GM18951 (cell line): ENCODE data around the gene UNC5B.

Experiments used
- POLR2A ChIP-seq: IDR thresholded peaks from 4 replicates; pipeline ENCODE4 v1.6.1; 2011; ENCODE audit warnings: mild to moderate bottlenecking; ENCODE audit not compliant: insufficient read length, insufficient read depth; ENCODE audit errors: extremely low read depth
- in situ Hi-C: fragments of 300-500 bp; cut with MboI; formaldehyde crosslinking; loops from one replicate; pipeline ENCODE4 v1.12.0; 2022; ENCODE audit warnings: low sequenced_read_pairs, mixed read lengths, inconsistent platforms; ENCODE audit not compliant: unreplicated experiment

The UNC5B gene

DNA sequence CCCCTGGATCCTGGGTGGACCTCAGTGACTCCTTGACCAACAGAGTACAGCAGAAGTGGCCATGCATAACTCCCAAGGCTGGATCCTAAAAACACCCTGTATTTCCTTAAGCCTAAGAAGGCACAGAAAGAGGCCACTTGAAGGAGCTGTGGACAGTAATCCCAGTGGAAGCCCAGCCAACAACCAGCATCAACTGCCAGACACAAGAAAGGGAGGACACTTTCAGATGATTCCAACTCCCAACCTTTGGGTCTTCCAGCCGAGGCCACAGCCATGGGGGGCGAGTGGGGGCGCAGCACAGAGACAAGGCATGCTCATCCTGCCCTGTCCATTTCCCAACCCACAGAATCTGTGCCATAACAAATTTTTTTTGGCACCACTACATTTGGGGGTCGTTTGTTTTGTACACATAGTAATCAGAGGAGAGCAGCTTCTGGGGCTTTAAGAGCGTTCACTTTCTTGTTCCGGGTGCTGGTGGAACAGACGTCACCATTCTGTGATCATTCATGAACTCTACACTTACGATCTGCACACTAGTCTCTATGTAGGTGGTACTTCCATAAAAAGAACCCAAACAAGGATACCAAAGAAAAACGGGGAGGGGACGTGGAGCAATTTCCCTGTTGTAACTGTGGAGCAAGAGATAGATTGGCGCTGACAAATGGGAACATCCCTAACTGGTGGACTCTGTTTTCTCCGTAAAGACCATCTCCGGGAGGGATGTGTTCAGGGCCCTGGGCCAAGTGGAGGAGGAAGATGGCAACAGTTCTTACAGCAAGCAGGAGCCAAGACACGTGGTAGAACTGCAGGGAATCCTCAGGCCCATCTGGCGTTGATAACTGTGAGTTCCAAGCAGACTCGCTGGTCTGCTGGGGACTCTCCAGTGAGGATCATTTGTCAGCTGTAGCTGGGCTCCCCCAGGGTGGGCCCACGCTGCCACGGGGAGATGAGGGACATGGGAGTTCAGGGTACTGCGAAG, 100.7 kb downstream of the UNC5B start:
- in situ Hi-C loops: loop anchor here (10.0 kb wide), 1 partner anchor 262 kb away; no protein-coding TSS in a partner anchor
- TF ChIP-seq POLR2A: no peak

DNA sequence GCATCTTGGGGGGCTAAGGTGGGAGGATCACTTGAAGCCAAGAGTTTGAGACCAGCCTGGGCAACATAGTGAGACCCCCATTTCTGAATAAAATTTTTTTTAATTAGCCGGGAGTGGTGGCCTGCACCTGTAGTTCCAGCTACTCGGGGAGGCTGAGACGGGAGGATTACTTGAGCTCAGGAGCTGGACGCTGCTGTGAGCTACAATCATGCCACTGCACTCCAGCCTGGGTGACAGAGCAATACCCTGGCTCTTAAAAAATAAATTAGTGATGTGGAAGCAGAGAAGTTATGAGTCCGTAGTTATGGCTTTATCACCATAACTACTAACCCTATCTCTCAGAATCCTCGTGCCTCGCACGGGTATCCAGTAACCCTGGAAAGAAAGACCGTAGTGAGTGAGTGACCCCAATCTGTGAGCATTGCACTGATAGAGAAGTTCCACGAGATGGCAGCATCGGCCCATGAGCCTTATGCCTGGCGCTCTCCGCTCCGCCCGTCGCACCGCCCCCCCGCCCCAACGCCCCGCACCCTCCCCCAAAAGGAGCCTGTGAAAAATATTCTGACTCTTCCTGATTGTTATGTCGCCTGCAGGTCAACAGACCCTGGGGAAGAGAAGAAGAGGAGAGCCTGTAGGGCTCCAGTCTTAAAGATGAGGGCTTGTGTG, 101.8 kb downstream of the UNC5B start:
- in situ Hi-C loops: loop anchor here (10.0 kb wide), 1 partner anchor 261 kb away; no protein-coding TSS in a partner anchor
- TF ChIP-seq POLR2A: no peak

GRCh38 chr10:71314694-71315225, 102.4 kb downstream of the UNC5B start:
- in situ Hi-C loops: loop anchor here (10.0 kb wide), 1 partner anchor 260 kb away; no protein-coding TSS in a partner anchor
- TF ChIP-seq POLR2A: no peak

DNA sequence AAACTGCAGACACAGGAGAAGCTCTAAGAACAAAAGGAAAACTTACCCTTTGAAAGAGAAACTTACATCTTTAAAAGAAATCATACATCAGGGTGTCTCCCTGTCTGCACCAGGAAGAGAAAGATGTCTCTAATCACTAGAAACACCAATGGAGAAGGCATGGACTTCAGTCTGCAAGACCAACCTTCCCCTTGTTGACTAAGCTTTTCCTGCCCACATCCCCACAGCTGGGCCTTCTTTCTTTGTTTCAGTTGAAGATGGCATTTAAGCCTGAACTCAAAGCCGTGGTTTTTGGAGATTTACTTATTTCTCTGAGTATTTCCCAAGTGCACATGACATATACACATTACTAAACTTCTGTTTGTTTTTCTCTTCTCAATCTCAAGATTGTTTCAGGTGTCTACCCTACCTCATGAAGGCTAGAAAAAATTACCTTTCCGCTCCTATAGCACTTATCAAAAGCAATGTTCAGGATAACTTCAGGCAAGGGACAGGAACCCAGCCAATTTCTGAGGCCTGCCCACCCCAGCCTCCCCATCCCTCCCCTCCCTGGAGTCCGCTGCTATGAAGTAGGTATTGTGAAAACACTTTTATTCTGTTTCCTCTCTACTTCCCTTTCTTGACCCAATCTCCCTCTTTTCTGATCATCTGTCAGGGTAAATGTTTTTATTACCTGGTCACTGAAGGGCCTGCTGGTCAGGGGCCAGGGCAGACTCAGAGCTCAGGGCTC, 103.9 kb downstream of the UNC5B start:
- in situ Hi-C loops: loop anchor here (10.0 kb wide), 1 partner anchor 259 kb away; no protein-coding TSS in a partner anchor
- TF ChIP-seq POLR2A: no peak

GRCh38 chr10:71316786-71317160, 104.4 kb downstream of the UNC5B start:
- TF ChIP-seq POLR2A: no peak
- in situ Hi-C loops: loop anchor here (10.0 kb wide), 1 partner anchor 258 kb away; no protein-coding TSS in a partner anchor

DNA sequence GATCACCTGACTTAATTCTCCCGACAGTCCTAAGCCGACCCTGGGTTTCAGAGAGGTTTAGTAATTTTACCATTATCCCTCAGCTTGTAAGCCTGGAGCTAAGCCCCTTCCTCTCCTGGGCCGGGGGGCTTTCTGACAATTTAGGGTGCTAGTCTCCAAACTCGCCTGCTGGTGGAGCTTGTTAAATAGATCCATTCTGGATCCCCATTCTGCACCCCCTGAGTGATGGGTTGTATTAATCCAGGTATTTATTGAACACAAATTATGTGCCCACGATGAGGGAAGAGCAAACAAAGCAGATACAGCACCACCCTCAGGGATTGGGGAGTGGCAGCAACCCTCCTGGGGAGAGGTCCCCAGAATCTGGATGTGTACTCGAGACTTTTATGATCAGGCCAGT, 105.4 kb downstream of the UNC5B start:
- TF ChIP-seq POLR2A: no peak
- in situ Hi-C loops: loop anchor here (10.0 kb wide), 1 partner anchor 257 kb away; no protein-coding TSS in a partner anchor

DNA sequence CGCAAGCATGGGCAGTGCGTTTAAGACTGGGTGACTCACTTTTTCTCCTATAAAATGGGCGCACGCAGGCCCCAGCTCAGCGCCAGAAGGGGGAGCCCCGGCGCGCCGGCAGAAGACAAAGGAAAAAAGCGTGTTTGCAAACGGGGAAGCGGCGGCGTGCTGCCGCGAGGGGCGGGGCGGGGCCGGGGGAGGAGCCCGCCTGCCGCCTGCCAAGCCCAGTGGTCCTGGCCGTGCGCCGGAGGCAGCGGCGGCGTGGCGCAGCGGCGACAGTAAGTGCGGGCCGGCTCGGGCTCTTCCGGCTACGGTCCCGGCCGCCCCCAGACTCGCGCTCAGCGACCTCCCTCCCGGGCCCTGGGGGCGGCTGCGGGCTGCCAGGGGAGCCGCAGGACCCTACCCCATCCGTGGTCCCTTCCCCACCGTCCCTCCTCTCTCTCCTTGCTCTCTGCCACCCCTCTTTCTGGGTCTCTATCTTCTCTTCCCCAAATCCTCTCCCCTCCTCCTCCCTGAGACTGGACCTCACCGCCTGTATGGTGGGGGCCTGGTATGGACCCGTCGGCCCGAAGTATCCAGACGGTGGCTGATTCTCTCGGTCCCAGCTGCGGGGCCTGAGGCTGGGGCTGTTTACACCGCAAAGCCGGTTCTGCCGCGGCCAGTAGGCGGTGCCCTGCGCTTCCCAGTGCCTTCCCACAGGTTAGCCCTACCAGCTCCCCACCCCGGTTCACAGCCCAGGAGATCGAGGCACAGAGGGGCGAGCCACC, 106.9 kb downstream of the UNC5B start, which contains the start of gene SLC29A3:
Gene SLC29A3, plus strand, starts transcription at position 218 of the 758 bp plus-strand sequence. Its CDS starts 51 bp downstream, at position 269.
- in situ Hi-C loops: loop anchor here (10.0 kb wide), 1 partner anchor 256 kb away; no protein-coding TSS in a partner anchor
- TF ChIP-seq POLR2A: peak; percentile 68

DNA sequence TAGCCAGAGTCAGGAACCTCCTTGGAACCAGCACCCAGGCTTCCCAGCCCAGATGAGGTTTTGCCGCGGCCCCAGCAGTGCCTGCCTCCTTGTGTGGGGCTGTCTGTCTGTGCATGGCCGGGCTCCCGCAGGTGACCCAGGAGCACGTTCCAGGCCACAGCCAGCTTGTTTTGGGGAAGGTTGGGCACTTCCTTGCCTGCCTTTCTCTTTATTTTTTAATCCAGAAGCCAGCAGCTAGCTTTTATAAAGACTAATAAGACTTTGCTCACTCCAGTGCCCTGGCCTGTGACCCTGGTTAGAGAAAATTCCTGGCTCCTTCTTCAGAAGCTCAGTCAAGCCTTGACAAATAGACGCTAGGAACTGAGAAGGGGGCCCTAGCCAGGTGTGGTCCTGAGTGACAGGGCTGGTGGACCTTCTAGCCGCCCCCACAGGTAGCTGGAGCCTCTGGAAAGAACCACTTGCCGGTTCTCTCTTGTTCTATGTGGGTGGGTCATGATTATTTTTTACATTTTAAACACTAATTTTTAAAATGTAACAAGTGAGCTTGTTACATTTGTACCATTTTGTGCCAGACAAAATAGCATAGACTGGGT, 107.5 kb downstream of the UNC5B start:
- no peak for TF ChIP-seq POLR2A
- in situ Hi-C loops: loop anchor here (10.0 kb wide), 1 partner anchor 255 kb away; no protein-coding TSS in a partner anchor

DNA sequence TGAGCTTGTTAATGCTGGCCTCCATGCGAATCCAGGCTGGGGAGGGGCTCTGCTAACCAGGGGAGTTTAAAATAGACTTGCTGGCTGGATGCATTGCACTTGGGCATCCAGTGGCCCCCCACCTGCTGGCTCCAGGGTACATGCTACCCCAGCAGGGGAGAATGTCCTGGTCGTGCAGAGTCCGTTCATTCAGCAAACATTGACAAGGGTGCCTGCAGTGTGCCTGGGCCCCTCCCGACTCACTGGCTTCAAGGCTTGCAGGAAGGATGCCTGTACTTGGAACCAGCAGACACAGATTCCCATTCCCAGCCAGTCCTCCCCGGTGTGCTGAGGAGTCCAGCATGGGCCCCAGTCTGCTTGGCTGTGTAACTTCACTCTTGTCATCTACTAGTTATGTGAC, 108.2 kb downstream of the UNC5B start:
- TF ChIP-seq POLR2A: no peak
- in situ Hi-C loops: no loop called here

DNA sequence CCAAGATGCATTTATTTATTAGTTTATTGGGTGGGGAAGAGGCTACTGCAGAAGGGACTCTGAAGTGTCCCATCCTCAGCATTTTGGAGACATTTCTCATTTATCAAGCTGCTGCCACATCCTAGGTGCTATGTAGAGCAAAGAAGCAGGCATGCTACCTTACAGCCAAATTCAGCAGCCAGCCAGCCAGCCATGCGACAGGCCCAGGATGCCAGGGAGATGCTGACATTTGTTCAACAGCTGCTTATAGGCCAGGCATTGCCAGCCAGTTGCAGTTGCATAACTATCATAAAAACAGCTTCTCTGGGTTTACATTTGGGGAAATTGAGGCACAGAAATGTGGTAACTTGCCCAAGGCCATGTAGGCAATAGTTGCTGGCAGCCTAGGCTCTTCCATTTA, 109.0 kb downstream of the UNC5B start:
- no peak for TF ChIP-seq POLR2A
- in situ Hi-C loops: no loop called here

DNA sequence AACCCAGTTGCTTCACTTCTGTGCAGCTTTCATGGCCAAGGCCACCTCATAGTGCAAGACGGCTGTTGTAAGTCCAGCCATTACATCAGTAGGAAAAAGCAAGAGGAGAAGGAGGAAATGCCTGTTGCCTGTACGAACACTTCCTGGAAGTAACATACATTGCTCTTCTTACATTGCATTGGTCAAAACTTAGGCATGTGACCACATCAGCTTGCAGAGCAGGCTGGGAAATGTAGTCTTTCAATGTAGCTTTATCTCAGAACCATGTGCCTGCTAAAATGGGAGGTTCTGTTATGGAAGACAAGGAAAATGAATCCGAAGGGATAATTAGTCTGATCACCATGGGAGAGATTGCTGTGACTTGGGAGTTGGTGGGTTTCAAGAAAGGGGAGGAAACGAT, 111.0 kb downstream of the UNC5B start:
- no peak for TF ChIP-seq POLR2A
- in situ Hi-C loops: no loop called here
